ENCODE data around the gene UCK2. TPM values are rescaled to one million over a fixed set of nuclear protein-coding genes. Genes with fewer than 3 reads are reported as not detected.

UCK2 gene
- total RNA-seq, 2 experiments from 2014 or later = 0.67 to 0.71 TPM

DNA sequence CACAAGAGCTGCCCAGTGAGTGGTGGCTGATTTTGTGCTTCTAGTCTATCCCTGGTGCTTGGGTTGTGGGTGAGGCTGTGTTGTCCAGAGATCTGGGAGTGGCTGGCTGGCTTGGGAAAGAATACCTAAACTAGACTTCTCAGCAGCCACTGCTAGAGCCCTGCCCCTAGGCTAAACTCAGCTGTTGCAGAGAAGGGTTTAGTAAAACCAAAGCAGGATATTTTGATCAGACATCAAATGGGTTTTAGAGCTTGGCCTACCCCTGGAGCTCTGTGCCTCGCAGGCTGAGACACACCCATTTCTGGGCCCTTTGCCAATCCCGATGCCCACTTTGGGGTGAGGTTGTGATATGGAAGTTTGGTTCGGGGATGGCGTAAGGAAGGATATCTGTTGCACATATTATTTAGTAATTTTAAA lies 88.5 kb downstream of the UCK2 start:
- H3K36me3 Mint-ChIP-seq (ENCODE audit: low read depth) = no peaks in the 10 kb centered on the region

GRCh38 chr1:165917166-165917565 lies 89.8 kb downstream of the UCK2 start:
- DNase-seq (no peak), ATAC-seq (ENCODE audit: poor library complexity) (no peak)
- H3K4me1 Mint-ChIP-seq (ENCODE audit: low read depth) = peaks cover 4% of the 10 kb centered on the region
- intact Hi-C loops (cut with DNase I, micrococcal nuclease) = no loop called here
- Histone ChIP-seq H3K27ac (ENCODE audit: low read depth in 1 of 2, low read length in 2 of 2) (no peak overlapping the region), H3K9me3 (ENCODE audit: control insufficient read depth in 1 of 2, insufficient read depth in 1 of 2, low read length in 2 of 2) (no peaks in the 10 kb centered on the region), H3K4me1 (ENCODE audit: insufficient read depth, low read length) (no peaks in the 10 kb centered on the region), H3K36me3 (ENCODE audit: insufficient read depth, low read length) (no peaks in the 10 kb centered on the region), H3K4me3 (ENCODE audit: low read length) (no peak overlapping the region), H3K27me3 (ENCODE audit: control insufficient read depth in 1 of 2, insufficient read depth in 2 of 2, low read length in 2 of 2) (no peaks in the 10 kb centered on the region)
- no peaks in the 10 kb centered on the region for H3K9me3 Mint-ChIP-seq
- TF ChIP-seq CTCF (IDR thresholded peaks at IDR 0.05) = no peak
- H3K27me3 Mint-ChIP-seq = peaks cover 3% of the 10 kb centered on the region
- no peak overlapping the region for H3K4me3 Mint-ChIP-seq
- no peaks in the 10 kb centered on the region for H3K36me3 Mint-ChIP-seq (ENCODE audit: low read depth)
- POLR2A ChIA-PET = no interaction called here
- no peak overlapping the region for H3K27ac Mint-ChIP-seq
- CTCF ChIA-PET = interaction anchor here (1.6 kb wide), 1 partner anchor 316 kb away, joined by 3 read pairs; no protein-coding TSS in a partner anchor

More for the DNA sequence above, 88.5 kb downstream of the UCK2 start:
- POLR2A ChIA-PET = interaction anchor here (1.1 kb wide), 1 partner anchor 147 kb away, joined by 3 read pairs; no protein-coding TSS in a partner anchor
- Histone ChIP-seq H3K36me3 (ENCODE audit: insufficient read depth, low read length) (no peaks in the 10 kb centered on the region), H3K4me3 (ENCODE audit: low read length) (no peak overlapping the region), H3K9me3 (ENCODE audit: control insufficient read depth in 1 of 2, insufficient read depth in 1 of 2, low read length in 2 of 2) (no peaks in the 10 kb centered on the region), H3K27me3 (ENCODE audit: control insufficient read depth in 1 of 2, insufficient read depth in 2 of 2, low read length in 2 of 2) (no peaks in the 10 kb centered on the region), H3K27ac (ENCODE audit: low read depth in 1 of 2, low read length in 2 of 2) (no peak overlapping the region), H3K4me1 (ENCODE audit: insufficient read depth, low read length) (no peaks in the 10 kb centered on the region)
- Mint-ChIP-seq H3K4me3 (no peak overlapping the region), H3K4me1 (ENCODE audit: low read depth) (peaks cover 4% of the 10 kb centered on the region), H3K9me3 (no peaks in the 10 kb centered on the region), H3K27me3 (peaks cover 3% of the 10 kb centered on the region), H3K27ac (no peak overlapping the region)
- TF ChIP-seq CTCF (IDR thresholded peaks at IDR 0.05) = no peak
- DNase-seq (no peak), ATAC-seq (ENCODE audit: poor library complexity) (no peak)
- intact Hi-C loops (cut with DNase I, micrococcal nuclease) = loop anchor here in 1 of 2 experiments (2.0 kb wide), 1 partner anchor 45 kb away; no protein-coding TSS in a partner anchor
- CTCF ChIA-PET = no interaction called here

- no peak for TF ChIP-seq CTCF (IDR thresholded peaks at IDR 0.05)
- Mint-ChIP-seq H3K27me3 (peaks cover 40% of the 10 kb centered on the region), H3K4me3 (no peak overlapping the region), H3K36me3 (ENCODE audit: low read depth) (no peaks in the 10 kb centered on the region), H3K27ac (no peak overlapping the region), H3K9me3 (no peaks in the 10 kb centered on the region), H3K4me1 (ENCODE audit: low read depth) (no peaks in the 10 kb centered on the region)
- H3K4me1 ChIP-seq (ENCODE audit: insufficient read depth, low read length) = no peaks in the 10 kb centered on the region
- DNase-seq = no peak
- no peak overlapping the region for H3K4me3 ChIP-seq (ENCODE audit: low read length)
- ChIA-PET POLR2A (no interaction called here), CTCF (interaction anchor here (1.0 to 3.1 kb wide), 5 partner anchors 11 to 555 kb away, joined by 3 to 13 read pairs (median 4); no protein-coding TSS in a partner anchor)
- intact Hi-C loops (cut with DNase I, micrococcal nuclease) = loop anchor here in 1 of 2 experiments (2.0 kb wide), 1 partner anchor 555 kb away; no protein-coding TSS in a partner anchor
- H3K27ac ChIP-seq (ENCODE audit: low read depth in 1 of 2, low read length in 2 of 2) = no peak overlapping the region
- peaks cover 0 to 3% of the 10 kb centered on the region in 2 experiments for H3K27me3 ChIP-seq (ENCODE audit: control insufficient read depth in 1 of 2, insufficient read depth in 2 of 2, low read length in 2 of 2)
- H3K9me3 ChIP-seq (ENCODE audit: control insufficient read depth in 1 of 2, insufficient read depth in 1 of 2, low read length in 2 of 2) = no peaks in the 10 kb centered on the region
- no peaks in the 10 kb centered on the region for H3K36me3 ChIP-seq (ENCODE audit: insufficient read depth, low read length)
- ATAC-seq (ENCODE audit: poor library complexity) = no peak
Observed at GRCh38 chr1:165924117-165924516, 96.7 kb downstream of the UCK2 start.

All from CD4-positive, alpha-beta T cell (primary cell).